ENCODE measurements around the gene SLC25A34.

The SLC25A34 gene

DNA sequence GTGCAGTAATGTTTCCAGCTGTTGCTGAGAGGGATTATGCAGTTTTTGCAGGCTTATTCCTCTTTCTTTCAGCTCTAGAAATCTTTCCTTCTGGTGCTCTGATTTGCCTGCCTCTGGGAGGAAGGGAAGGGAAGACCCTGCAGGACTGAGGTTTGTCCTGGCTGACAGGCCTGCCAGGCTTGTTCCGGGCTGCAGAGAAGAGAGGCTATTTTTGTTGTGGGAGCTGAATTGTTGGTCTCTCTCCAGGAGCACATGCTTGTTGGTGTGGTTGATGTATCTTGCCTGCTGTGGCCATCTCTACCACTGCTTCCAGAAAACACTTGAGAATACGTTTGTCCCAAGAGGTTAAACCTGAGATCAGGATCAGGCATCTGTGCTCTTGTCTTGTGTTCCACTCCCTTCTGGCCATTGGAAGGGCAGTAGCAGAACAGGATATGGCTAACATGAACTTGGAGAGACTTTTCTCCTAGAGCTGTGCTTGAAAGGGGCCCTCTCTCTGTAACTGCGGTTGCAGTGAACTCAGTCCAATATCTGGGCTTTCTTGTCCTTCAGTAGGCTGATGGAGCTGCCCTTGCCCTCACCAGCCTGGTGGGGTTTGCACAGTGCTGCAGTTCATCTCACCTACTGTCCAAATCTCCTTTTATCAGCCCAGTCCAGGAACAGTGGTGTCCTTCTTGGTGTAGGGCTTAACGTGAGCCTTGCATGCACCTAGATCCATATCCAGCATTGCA lies 21.5 kb upstream of the SLC25A34 start:
- DNase-seq (ENCODE audit: low read depth): no peak

- no peak for DNase-seq (ENCODE audit: low read depth)
Observed at GRCh38 chr1:15717418-15718125, 18.5 kb upstream of the SLC25A34 start.

DNA sequence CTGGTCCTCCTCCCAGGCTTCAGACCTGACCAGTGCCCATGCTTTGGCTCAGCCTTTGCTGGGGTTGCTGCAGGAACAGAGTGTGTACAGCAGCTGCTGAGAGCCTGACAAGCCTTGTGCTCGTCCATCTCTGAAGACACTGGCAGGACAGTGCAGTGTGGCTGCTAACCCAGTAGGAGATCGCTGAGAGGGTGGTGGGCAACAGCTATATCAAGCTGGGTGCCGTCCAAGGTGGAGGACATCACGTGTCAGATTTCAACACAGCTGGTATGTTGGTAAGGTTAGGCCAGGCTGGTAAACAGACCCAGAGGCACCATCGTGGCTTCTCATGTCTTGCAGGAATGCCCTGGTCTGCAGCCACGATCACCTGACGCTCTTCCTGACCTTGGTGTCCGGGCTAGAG lies 17.9 kb upstream of the SLC25A34 start:
- no peak for DNase-seq (ENCODE audit: low read depth)

- no peak for DNase-seq (ENCODE audit: low read depth)
Observed at GRCh38 chr1:15719381-15720120, 16.5 kb upstream of the SLC25A34 start.

GRCh38 chr1:15720861-15721260 lies 15.2 kb upstream of the SLC25A34 start:
- DNase-seq (ENCODE audit: low read depth): no peak

DNA sequence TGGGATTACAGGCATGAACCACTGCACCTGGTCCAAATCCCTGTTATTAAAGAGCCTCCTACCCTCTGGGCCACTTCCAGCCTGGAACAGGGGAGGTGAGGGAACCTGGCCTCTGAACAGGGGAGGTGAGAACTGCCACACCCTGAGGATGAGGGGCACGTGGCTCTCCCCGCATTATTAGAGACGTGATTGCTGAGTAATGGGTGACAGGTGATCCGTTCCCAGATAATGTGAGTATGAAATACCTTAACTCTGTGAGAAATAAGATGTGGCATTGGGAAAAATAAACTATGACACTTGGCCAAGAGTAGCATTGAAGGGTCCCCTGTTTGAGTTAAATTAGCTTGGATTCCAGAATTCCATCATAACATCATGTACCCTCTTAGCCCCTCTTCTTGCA lies 13.6 kb upstream of the SLC25A34 start:
- no peak for DNase-seq (ENCODE audit: low read depth)

- DNase-seq (ENCODE audit: low read depth): no peak
Observed at GRCh38 chr1:15722836-15723532, 13.1 kb upstream of the SLC25A34 start.

DNA sequence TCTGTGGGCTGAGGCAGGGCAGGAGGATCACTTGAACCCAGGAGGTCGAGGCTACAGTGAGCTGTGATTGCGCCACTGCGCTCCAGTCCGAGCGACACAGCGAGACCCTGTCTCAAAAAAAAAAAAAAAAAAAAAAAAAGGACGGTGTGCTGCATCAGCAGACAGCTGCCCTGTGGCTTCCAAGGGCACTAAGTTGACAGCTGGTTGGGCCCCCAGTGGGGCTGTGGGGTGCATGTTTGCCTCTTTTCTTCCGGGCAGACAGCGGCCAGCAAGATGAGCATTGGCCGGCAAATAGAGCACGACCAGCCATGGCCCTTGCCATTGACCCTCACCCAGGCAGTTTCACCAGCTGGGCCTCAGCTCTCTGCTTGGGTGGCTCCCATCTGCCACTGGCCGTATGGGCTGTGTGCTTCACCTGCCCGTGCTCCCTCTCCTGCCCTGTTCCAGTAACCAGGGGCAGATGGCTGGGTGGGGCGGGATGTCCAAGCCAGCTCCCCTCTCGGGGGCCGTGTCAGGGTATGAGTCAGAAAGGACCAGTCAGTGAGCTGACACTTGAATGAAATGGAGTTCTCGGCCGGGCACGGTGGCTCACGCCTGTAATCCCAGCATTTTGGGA lies 12.3 kb upstream of the SLC25A34 start:
- no peak for DNase-seq (ENCODE audit: low read depth)

DNA sequence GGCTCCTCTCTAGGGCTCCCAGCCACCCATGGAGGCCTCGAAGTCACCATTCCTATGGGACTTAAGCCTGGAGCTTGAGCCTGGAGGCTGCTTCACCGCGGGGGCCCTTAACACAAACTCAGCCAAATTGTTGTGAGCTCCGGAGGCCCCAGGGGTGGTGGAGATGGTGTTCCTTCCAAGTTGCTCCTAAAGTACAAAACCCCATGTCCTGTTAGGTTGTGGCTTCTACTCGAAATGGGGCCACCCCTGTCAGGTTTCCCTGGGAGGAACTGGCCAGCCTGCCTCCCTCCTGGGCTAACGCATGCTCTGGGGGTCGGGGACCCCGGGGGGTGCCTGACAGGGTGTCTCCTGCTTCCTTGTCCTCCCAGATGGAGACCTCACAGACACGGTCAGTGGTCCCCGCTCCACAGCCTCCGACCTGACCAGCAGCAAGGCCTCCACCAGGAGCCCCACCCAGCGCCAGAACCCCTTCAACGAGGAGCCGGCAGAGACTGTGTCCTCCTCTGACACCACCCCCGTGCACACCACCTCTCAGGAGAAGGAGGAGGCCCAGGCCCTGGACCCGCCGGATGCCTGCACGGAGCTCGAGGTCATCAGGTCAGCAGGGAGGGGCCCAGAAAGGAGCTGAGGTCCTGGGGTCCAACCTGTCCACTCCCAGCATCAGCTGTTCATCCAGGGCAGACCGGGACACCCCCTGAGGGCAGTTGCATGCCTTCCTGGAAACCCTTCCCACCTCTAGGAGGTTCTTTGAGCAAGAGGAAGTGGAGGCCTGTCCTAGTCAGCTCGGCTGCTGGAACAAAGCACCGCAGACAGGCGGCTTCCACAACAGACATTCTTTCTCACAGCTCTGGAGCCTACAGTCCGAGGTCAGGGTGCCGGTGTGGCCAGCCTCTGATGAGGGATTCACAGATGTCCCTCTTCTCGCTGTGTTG lies 10.8 kb upstream of the SLC25A34 start:
- no peak for DNase-seq (ENCODE audit: low read depth)

DNA sequence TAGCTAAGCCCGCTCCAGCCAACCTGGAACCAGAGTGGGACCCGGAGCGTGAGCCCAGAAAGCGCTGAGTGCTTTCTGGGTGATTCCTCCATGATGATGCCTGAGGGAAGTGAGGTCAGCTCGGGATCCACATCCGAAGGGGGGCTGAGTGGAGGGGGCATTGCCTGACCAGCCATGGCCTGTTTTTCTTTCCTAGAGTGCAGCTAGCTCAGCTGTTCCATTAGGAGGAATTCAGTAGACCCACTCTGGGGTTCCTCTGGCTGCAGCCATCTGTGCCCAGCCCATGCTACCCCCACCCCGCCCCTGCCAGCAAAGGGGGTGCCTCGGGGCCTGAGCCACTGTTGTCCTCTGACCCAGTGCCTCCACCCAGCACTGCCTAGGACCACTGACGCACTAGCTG lies 9.6 kb upstream of the SLC25A34 start:
- DNase-seq (ENCODE audit: low read depth): no peak

DNA sequence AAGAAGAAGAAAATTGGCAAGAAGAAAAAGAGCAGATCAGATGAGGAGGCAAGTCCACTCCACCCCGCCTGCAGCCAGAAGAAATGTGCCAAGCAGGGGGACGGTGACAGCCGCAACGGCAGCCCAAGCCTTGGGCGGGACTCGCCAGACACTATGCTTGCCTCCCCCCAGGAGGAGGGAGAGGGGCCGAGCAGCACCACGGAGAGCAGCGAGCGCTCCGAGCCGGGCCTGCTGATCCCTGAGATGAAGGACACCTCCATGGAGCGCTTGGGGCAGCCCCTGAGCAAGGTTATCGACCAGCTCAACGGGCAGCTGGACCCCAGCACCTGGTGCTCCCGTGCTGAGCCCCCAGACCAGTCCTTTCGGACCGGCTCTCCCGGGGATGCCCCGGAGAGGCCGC lies 9.0 kb upstream of the SLC25A34 start:
- DNase-seq (ENCODE audit: low read depth): no peak

- no peak for DNase-seq (ENCODE audit: low read depth)
Observed at GRCh38 chr1:15727424-15727823, 8.6 kb upstream of the SLC25A34 start.

DNA sequence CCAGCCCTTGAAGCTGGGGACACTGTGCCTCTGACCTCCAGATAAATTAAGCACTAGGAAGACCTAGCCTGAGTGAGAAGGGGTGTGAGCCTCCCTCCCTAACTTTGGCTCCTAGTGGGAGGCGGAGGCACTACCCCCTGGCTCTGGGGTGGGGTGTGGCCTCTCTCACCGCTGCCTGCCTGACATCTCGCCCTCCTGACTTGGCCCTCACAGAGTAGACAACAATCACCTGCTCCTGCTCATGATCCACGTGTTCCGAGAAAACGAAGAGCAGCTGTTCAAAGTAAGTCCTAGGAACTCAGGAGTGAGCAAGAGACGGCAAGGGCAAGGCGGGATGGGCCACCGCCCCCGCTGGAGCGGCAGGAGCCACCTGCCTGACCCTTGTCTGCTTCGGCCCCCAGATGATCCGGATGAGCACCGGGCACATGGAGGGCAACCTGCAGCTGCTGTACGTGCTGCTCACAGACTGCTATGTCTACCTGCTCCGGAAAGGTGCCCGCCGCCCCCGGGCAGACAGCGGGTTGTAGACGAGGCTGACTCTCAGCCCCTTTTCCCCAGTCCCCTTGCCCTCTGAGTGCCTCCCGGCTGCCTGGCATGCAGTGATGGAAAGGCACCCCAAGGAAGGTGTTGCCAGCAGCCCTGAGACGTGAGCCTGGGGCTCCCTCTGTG lies 8.1 kb upstream of the SLC25A34 start:
- DNase-seq (ENCODE audit: low read depth): no peak

GRCh38 chr1:15728937-15729657 lies 7.0 kb upstream of the SLC25A34 start:
- no peak for DNase-seq (ENCODE audit: low read depth)

- no peak for DNase-seq (ENCODE audit: low read depth)
Observed at GRCh38 chr1:15730423-15730822, 5.6 kb upstream of the SLC25A34 start.

- DNase-seq (ENCODE audit: low read depth): no peak
Observed at GRCh38 chr1:15730936-15731335, 5.1 kb upstream of the SLC25A34 start.

DNA sequence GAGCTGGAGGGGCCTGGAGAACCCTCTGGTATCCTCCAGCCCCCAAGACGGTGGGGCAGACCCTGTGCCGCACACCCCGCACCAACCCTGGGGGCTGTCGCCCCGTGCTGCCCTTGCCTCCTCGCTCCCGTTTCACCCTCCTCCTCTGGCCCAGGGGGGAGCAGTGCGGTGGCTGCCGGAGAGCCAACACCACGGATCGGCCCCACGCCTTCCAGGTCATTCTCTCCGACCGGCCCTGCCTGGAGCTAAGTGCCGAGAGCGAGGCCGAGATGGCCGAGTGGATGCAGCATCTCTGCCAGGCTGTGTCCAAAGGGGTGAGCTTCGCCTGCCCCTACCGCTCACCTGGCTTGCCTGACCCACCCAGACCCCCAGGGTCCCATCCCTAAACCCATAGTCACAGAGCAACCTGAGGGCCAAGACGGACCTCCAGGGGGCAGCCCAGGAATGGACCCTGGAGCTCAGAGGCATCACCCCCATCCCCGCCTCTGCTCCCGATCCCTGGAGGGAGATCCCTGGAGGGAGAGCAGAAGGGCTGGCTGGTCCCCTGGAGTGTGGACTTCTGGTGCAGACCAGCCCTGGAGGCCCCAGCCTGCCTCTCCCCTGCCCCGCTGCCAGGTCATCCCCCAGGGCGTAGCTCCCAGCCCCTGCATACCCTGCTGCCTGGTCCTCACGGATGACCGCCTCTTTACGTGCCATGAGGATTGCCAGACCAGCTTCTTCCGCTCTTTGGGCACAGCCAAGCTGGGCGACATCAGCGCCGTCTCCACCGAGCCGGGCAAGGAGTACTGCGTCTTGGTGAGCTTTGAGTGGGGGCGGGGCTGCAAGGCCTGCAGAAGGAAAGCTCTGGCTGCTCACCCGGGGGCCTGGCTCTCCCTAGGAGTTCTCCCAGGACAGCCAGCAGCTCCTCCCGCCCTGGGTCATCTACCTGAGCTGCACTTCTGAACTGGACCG lies 4.0 kb upstream of the SLC25A34 start:
- no peak for DNase-seq (ENCODE audit: low read depth)

DNA sequence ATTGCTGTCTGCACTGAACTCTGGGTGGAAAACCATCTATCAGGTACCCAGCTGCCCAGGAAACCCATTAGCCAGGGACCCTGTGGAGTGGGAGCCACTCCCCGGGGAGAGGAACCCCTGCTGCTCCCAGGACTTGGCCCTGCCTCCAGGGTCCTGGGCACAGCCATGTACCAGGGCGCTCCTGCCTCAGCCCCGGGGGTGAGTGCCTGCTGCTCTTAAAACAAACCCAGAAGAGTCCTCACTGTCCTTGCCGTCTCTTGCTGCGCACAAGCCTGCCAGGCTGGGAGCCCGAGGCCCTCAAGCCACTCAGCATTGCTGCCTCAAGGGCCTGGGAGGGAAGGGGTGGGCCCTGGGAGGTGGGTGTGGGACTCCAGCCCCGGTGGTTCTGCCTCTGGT lies 3.4 kb upstream of the SLC25A34 start:
- DNase-seq (ENCODE audit: low read depth): no peak
